BJ (cell line): Measurements from ENCODE around the gene TASP1. TPM values are rescaled to one million over a fixed set of nuclear protein-coding genes. Genes with fewer than 3 reads are reported as not detected.
A peak's percentile ranks its signal among the peaks of the same experiment; 100 is the strongest.

Experiments used
- CTCF ChIA-PET: fragments of 350-600 bp; formaldehyde crosslinking; extraction: SDS; loops from one replicate; lab custom pipeline; 2021; ENCODE audit warnings: antibody characterized with exemption, inconsistent platforms; lab: Yijun Ruan, JAX
- POLR2A ChIA-PET: fragments of 300-600 bp; sonication (Branson Sonifier 250); formaldehyde crosslinking; extraction: SDS; loops from one replicate; lab custom pipeline; 2021; ENCODE audit warnings: antibody characterized with exemption; lab: Charles Lee
- DNase-seq: peaks from one replicate; pipeline ENCODE4 v3.0.0-alpha.2; 2011; ENCODE audit warnings: low read depth
- H3K27me3 ChIP-seq: 2 replicates; pipeline ENCODE4 v1.6.0; 2011; ENCODE audit warnings: low read length; ENCODE audit not compliant: control insufficient read depth, insufficient read depth
- H3K36me3 ChIP-seq: 2 replicates; pipeline ENCODE4 v1.5.1; 2011; ENCODE audit warnings: low read length; ENCODE audit not compliant: control insufficient read depth, insufficient read depth
- H3K4me3 ChIP-seq: 2 replicates; pipeline ENCODE4 v1.5.1; 2011; ENCODE audit warnings: low read depth, mild to moderate bottlenecking, control low read depth, low read length
- CTCF ChIP-seq: IDR thresholded peaks from 2 replicates; pipeline ENCODE4 v1.5.1; 2011; ENCODE audit warnings: low read depth, mild to moderate bottlenecking, control low read depth, inconsistent platforms, low read length, moderate library complexity; ENCODE audit not compliant: insufficient read depth
- polyA plus RNA-seq: library from polyadenylated mRNA; depleted of rRNA; stranded (reverse); fragments of >200 nt; gene quantifications from 2 replicates; pipeline ENCODE4 v1.2.3, GENCODE V29; 2011

Gene TASP1
- polyA plus RNA-seq, 1 experiment = 5.4 TPM

DNA sequence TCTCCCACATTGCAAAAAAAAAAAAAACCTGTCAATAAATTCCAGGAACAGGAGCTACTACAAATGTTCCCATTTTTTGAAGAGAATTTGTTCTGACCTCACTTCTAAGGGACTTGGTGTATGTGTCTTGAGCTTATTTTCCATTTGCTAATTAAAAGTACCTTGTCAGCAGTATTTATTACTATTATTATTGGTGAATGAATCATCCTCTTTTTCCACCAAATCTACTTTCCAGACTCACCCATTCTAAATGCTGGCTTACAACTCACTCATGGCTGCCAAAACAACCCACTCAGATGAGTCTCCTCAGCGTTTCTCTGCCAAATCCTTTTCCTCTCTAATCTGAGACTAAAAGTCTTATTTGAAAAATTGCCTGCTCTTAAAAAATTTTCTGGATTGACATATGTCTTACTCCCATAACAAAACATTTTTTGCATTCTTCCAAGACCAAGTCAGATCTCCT lies 33.2 kb upstream of the TASP1 start:
- Histone ChIP-seq H3K4me3 (no peak overlapping the region), H3K36me3 (no peaks in the 10 kb centered on the region), H3K27me3 (no peaks in the 10 kb centered on the region)
- POLR2A ChIA-PET = no interaction called here
- TF ChIP-seq CTCF = no peak
- DNase-seq = peak; percentile 18
- CTCF ChIA-PET = no interaction called here

GRCh38 chr20:13671512-13671911 lies 32.8 kb upstream of the TASP1 start:
- no peak for TF ChIP-seq CTCF
- CTCF ChIA-PET = no interaction called here
- no peak for DNase-seq
- Histone ChIP-seq H3K4me3 (no peak overlapping the region), H3K36me3 (no peaks in the 10 kb centered on the region), H3K27me3 (no peaks in the 10 kb centered on the region)
- POLR2A ChIA-PET = no interaction called here

GRCh38 chr20:13670160-13670559 lies 31.4 kb upstream of the TASP1 start:
- Histone ChIP-seq H3K36me3 (no peaks in the 10 kb centered on the region), H3K27me3 (no peaks in the 10 kb centered on the region), H3K4me3 (no peak overlapping the region)
- POLR2A ChIA-PET = no interaction called here
- CTCF ChIA-PET = interaction anchor here (1.1 kb wide), 1 partner anchor 123 kb away, joined by 3 read pairs; no protein-coding TSS in a partner anchor
- no peak for TF ChIP-seq CTCF
- DNase-seq = no peak

GRCh38 chr20:13665709-13666395 lies 27.1 kb upstream of the TASP1 start:
- no peaks in the 10 kb centered on the region for H3K27me3 ChIP-seq
- H3K4me3 ChIP-seq = no peak overlapping the region
- DNase-seq = no peak
- CTCF ChIA-PET = no interaction called here
- POLR2A ChIA-PET = no interaction called here
- no peak for TF ChIP-seq CTCF
- no peaks in the 10 kb centered on the region for H3K36me3 ChIP-seq

DNA sequence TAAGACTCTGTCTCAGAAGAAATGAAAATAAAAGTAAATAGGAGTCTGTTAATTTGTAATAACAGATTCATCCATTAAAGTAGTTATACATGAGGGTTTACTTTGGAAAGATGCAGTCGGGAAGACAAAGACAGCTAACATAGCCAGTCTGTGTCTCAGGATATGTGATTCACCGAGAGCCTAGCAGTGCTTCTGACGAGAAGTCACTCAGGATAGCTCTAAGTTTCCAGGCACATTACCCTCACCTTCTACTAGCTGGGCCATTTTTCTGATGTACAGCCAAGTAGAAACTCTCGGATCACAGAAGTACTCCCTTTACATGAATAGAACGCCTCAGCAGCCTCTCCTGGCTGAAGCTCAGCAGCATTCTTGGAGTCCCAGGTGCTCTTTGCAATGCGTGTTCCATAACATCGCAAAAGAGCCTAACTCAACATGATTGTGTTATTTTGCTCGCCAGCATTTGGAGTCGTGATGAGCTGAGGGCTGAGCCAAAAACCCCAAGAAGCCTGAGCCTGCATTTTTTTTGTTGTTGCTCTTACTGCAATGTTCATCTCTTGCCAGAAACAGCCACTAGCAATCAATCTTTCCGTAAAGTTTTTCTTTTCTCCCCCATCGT lies 22.4 kb upstream of the TASP1 start:
- POLR2A ChIA-PET = no interaction called here
- Histone ChIP-seq H3K36me3 (no peaks in the 10 kb centered on the region), H3K4me3 (no peak overlapping the region), H3K27me3 (no peaks in the 10 kb centered on the region)
- CTCF ChIA-PET = interaction anchor here (0.9 kb wide), 1 partner anchor 115 kb away, joined by 3 read pairs; no protein-coding TSS in a partner anchor
- TF ChIP-seq CTCF = no peak
- no peak for DNase-seq
